HG02840 (cell line): ENCODE results near the gene WIPF2.

Source experiments
- ATAC-seq: cut with Tn5 transposase; IDR thresholded peaks from one replicate; pipeline ENCODE4 v1.9.1; 2021; ENCODE audit warnings: mild to moderate bottlenecking, moderate library complexity, moderate number of reproducible peaks; ENCODE audit not compliant: unreplicated experiment, low FRiP score

WIPF2 gene

DNA sequence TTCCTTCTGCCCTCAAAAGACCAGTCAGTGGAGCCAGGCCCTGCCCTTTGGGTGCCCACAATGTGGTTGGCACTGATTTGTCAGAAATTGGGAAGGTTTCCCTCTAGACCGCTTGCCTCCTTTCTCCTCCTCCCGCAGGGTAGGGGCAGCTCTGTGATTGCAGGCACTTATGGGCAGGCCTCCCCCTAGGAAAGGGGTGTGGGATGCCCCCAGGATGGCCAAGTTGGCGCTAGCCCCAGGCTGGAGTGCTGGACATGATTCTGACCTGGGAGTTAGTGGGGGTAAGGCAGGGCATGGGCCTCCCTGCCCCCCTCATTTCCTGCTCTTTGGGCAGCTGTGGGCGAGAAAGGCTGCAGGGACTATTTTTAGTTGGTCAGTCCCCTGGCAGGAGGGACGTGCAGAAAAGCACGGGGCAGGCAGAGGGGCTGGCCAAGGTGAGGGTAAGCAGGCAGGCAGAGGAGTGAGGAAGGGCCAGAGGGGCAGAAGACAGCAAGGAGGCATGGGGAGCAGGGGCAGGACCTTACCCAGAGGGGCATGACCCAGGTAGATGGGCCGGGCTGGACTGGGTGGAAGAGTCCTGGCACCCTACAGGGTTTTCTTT lies 93.1 kb downstream of the WIPF2 start:
- no peak for ATAC-seq

DNA sequence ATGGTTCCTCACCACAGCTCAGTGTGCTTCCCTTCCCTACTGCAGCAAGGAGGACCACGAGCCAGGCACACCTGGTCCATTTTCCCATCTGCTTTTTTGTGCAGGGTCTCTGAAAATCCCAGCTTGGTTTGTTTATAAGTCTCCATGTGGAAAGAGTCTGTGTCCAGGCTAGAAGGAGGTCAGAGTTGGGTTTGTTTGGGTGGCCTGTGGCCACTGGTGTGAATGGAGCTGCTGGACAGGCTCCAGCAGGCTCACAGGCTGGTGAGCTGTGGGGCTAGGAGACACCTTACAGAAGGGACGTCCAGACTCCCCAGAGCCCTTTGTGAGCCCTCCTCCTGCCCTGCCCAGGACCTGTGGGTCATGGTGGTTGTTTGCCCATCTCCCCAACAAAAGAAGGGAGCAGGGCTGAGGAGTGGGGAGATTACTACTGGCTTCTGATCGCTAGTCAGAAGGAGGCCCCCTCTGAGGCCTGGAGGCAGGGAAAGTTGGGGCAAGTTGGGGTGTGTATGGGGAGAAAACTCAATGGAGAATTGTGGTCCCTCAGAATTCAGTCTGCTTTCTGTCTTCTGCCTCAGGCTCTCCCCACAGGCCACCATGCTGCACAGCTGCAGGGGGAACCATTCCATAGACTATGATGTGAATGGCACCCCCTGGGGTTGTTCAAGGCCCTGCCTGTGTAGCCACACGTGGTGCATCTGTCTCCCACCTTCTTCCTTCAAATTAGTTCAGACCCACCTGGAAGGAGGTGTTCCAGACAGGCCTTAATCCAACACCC lies 94.0 kb downstream of the WIPF2 start:
- ATAC-seq = no peak

DNA sequence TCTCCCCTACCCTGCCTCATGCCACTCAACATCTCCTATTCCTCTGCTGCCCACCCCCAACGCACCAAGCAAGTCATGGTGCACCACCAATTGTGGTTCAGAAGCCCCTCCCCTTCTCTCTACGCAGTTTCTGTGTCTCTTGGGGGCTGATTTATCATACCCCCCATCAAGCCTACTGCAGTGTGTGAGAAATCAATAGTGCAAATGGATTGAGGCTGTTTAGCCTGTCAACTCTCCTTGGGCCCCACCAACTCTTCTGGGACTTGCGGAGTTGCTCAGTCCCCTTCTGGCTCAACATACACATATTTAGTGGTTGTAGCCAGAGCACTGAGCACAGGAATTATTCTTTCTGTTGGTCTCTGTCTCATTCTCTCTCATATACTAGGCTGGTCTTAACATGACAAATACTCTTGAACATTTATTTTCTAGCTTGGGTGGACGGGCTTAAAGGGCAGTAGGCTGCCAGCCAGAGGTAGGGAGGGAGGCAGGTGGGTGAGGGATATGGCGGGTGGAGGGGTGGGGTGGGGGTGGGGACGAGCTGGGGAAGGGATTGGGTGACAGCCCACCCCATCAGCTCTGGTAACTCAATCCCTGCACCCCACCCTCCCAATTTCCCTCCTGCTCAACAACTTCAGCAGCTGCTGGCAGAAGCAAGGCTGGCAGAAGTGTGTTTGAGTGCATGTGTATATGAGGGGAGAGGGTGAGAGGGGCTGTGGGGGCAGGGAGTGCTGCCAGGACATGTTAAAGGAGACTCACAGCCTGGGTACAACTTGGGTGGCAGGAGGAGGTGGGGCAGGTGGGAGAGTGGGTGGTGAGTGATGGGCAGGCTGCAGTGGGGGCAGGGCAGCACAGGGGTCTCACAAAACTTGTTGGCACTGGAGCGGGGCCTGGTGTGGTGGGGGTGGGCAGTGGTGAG lies 94.8 kb downstream of the WIPF2 start:
- no peak for ATAC-seq

DNA sequence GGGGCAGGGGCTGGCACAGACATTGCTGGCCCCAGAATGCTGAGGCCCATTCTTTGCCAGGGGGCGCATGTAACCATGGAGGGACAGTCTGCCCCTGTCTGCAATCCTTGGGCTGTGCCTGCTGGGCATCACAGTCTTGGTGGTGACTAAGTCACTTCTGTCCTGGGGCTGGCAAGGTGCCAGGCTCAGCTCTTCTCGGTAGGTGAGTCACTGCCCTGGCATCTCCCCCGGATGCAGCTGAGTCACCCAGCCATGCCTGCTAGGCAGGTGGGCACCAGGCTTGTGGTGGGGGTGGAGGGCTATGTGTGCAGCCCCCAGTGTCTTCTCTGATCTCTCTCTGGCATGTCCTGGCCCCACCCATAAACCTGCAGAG lies 95.5 kb downstream of the WIPF2 start:
- ATAC-seq = no peak

- no peak for ATAC-seq
Observed at GRCh38 chr17:40315206-40315605, 96.1 kb downstream of the WIPF2 start.

DNA sequence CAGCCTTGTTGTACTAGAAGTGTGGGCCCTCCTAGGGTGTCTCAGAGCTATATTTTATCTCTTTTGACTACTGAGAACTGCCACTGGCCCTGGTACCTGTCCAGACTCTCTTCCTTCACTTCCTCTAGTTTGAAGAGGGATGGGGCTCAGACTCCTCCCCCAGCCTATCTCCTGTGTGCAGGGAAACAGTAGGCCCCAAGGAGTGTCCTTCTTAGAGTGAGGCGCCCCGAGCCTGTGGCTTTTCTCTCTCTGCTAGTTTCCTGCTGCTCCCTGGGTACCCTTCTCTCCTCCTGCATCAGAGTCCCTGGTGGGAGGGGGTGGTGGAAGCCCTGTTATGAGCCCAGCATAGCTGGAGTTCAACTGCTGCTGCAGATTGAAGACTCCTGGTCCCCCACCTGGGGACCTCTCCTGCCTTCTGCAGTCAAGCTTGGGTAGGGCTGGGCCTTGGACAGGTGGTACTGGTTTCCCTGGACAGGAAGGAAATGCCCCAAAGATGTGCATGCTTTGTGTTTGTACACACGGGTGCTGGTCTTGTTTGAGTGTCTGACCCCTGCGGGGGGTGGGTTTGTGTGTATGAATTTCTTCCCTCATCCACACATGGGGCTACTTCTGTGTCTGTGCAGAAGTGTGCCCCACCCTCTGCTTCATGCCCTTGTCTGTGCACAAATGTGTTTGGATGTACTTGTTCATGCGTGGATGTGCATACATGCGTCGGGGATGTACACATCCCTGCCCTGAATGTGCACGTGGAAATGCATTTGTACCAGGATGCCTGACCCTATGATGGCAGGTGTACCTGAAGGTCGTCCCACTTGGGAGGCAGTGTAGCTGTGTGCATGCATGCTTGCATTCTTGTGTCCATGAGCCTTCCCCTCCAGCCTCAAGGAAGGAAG lies 96.8 kb downstream of the WIPF2 start:
- no peak for ATAC-seq

GRCh38 chr17:40316571-40317344 lies 97.7 kb downstream of the WIPF2 start:
- ATAC-seq = no peak

DNA sequence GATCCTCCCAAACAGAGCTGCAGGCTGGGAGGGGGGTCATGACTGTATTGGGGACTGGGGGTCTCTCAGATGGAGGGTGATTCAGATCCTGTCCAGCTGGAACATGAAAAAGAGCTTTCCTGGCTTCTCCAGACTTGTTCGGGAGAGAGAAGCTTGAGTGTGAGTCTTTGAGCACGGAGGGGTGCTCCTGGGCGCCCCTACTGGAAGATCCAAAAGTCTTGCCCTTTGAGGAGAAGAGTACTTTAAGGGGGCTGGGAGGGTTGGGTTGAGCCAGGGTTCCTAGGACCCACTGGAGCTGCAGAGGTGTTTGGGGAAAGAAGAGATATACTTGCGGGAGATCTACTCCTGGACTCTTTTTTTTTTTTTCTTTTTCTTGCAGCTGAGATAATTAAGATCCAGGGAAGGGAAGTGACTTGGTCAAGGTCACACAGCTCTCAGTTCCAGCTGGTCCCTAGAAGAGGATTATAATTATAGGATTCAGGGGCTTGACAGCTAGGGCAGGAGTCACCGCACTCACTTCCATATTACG lies 98.3 kb downstream of the WIPF2 start:
- no peak for ATAC-seq

DNA sequence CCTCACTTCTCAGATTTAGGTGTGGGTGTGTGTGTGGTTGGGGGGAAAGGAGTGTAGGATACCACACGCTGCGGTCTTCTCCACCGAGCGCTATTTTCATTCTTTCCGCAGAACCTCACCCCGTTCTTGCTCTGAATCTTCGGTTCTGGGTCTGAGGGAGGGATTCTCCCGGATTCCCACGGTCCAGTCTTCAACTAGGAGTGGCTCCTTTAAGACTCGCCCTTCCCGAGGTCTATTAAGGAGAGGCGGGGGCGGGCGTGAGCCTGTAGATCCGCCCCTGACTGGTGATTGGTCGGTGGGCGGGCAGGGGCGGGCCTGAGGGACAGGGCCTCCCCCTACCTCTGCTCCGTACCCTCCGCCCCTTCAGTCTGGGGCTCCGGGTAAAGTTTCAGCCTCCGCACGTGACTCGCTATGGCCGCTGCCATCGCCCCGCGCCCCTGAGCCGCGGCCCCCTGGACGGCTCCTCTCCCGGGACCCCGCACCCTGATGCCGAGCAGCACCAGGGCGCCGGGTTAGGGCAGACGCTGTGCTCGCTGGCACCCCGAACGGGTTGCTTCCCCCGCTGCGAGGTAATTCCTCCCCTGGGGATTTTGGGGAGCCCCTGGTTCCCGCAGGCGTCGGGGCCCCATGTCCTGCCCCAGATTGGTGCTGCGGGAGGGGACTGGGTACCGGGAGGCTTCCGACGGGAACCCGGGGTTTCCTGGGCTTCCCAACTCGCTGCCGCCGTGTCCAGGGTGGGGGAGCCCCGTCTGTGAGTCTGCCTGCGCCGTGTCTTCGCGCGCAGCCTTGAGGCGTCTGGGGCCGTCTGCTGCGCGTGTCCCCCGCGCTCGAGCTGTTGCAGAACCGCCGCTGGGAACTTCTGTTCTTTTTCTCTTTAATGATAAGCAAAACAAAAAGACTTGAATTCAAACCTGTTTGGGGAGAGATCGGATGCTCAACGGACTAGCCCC lies 99.1 kb downstream of the WIPF2 start:
- peak; percentile 56 for ATAC-seq

GRCh38 chr17:40318830-40319391 lies 99.8 kb downstream of the WIPF2 start:
- ATAC-seq = no peak

DNA sequence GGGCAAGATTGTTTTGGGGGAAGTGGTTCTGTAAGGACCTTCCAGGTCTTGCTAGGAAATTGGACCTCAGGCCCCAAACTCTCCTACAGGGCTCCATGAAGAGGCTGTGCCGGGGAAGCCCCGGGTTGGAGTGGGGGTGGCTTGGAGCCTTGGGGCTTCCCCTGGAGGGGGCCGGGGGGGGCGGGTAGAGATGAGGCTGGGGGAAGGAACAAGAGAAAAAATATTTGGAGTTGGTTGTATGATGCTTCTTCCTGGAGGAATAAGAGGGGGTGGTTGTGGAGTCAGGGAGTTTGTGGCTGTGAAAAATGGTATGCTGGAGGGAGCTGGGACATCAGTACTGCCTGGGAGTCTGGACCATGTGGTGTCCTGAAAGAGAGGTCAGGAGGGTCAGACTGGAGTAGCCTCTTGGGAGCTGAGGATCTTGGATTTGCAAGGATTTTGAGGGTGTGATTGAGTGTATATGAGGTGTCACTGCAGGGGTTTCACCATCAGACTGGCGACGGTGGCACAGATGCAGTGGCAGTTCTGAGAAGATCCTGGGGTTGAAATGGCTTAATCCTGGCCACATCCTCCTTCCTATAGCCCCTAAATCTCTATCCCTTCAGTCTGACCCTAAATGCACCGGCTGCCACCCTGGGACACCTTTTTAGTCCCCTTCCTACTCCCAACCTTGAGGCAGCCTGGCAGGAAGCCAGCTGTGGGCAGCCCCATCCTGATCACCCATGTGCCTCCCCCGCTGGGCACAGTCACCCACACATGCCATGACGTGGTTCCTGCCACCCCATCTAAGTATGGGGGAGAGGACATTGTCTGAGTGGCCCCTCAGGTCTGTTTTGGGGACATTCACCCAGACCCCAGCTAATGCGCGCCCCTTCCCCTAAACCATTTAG lies 100.8 kb downstream of the WIPF2 start:
- ATAC-seq = no peak

DNA sequence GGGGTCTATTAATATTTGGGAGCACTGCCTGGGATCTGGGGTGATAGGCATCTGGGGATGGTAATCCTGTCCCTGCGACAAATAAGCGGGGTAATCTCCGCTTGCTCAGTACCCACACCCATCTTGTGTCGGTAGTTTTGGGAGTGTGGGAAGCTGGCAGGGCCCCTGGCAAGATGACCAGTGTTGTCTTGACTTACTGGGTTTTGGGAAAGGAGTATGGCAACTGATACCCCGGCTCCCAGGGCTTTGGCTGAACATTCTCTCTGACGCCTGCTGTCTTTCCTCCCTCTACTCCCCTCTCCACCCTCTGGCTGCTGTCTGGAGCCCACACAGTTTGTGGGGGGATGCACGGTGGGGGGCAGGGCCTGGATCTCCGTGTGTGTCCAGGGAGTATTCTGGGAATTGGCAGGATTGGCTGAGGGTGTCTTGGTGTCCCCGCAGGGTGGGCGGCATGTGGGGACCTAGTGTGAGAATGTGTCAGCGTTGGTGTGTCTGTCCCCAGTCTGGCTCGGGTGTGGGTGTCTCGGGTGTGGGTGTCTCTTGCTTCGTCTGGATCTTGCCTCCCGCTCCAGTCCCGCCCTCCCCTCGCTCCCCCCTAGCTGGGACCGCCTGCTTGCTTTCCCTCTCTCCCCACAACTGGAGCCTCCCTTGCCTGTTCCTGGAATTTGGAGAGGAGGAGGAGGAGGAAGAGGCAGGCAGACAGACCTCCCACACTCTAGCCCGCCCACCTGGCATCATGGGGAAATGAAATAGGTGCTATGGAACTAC lies 101.8 kb downstream of the WIPF2 start:
- ATAC-seq = no peak

GRCh38 chr17:40321524-40321929 lies 102.4 kb downstream of the WIPF2 start:
- ATAC-seq = no peak

DNA sequence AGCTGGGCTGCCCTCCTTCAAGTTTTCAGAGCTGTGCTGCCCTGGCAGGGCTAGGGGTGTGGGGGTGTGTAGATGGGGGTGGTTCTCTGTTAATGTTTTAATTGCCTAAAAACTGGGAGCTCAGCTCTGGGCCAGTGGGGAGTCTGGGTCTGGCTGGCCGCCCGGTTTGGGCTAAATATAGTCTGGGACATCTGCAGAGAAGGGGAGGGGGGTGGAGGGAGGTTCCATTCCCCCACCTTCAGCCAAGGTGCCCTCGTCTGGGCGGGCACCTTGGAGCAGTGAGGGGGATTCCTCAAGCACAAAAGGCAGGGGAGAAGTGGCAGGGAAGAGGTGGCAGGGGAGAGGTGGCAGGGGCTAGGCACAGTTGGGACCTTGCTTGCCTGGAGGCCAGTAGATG lies 102.9 kb downstream of the WIPF2 start:
- no peak for ATAC-seq

DNA sequence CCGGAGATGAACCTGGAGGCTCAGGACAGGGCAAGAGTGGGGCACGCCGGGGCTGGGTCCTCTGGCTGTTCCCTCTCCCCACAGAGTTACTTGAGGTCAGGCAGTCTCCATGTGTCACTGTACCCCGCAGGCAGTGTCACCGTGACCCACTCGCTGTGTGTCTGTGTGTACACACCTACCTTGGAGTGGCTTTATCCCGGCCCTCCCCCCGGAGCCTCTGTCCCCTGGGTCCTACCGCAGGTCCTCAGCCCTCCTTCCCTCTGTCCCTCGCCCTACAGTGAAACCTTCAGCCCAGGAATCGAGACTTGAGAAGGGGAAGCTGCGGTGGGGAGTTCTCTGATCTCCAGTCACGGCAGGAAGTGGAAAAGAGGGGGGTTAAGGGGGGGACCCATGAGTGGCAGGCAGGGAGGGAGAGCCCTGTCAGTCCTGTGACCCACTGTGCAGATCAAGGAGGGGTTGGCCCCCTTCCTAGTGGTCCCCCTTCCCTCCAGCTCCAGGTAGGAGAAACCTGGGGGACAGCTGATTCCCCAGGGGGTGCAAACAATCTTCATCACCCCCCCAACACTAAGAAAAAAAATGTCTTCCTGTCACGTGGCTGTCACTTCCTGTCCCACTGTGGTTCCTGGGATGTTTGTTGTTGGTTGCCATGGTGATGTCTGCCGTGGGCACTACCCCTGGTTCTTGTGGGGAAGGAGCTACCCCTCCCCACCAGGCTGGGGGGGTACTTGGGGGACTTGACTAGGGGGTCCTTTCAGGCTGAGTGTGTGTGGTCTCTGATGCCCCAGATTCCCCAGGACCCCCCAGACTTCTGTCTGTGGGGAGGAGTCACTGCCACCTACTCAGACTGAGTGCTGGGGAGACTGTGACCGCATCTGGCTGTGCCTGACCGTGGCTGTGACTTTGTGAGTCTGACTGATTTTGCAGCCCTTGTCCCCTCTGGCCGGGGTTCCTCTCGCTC lies 103.5 kb downstream of the WIPF2 start:
- peak; percentile 38 for ATAC-seq
